ENCODE results near the gene CCL19. TPM values are rescaled to one million over a fixed set of nuclear protein-coding genes. Genes with fewer than 3 reads are reported as not detected.
A peak's percentile ranks its signal among the peaks of the same experiment; 100 is the strongest.

The CCL19 gene
- total RNA-seq, 1 experiment from 2014 or later, result not detected

- Histone ChIP-seq H2AFZ (ENCODE audit: low read depth, low read length, poor library complexity, severe bottlenecking) (no peak overlapping the region), H3K27ac (ENCODE audit: low read depth, low read length) (no peak overlapping the region), H3K79me2 (ENCODE audit: insufficient read depth, low read length) (peaks cover 12% of the 10 kb centered on the region; the same call in 1 of the 2 replicates), H3K4me1 (ENCODE audit: control insufficient read depth in 1 of 2, insufficient read depth in 2 of 2, low read length in 2 of 2) (peaks cover under 1 to 12% of the 10 kb centered on the region in 2 experiments; a peak in 3 of 4 replicates), H4K20me1 (ENCODE audit: insufficient read depth) (no peaks in the 10 kb centered on the region), H3K9ac (ENCODE audit: low read length) (no peak overlapping the region), H3K9me3 (ENCODE audit: control insufficient read depth in 1 of 2, insufficient read depth in 1 of 2, low read depth in 1 of 2, low read length in 2 of 2) (no peaks in the 10 kb centered on the region), H3K27me3 (ENCODE audit: insufficient read depth, low read length) (no peaks in the 10 kb centered on the region), H3K4me2 (ENCODE audit: low read length) (no peak overlapping the region), H3K36me3 (ENCODE audit: control insufficient read depth in 1 of 2, insufficient read depth in 2 of 2, low read length in 2 of 2) (no peaks in the 10 kb centered on the region), H3K4me3 (replicated peaks in 1 of 2; ENCODE audit: low read depth in 1 of 2, low read length in 2 of 2) (no peak overlapping the region), H3K9me2 (ENCODE audit: insufficient read depth) (no peaks in the 10 kb centered on the region)
- DNase-seq (ENCODE audit: low read depth, low spot score) (no peak), ATAC-seq (no peak)
- intact Hi-C loops (cut with micrococcal nuclease), result loop anchor here (10.0 kb wide), 1 partner anchor 315 kb away; the partner anchor contains the start of gene DNAJB5
- ChIA-PET CTCF (no interaction called here), RAD21 (ENCODE audit: low non-redundant PET in 1 of 2, low total read pairs in 2 of 2, uncharacterized antibody in 2 of 2, unreplicated experiment in 2 of 2) (no interaction called here), POLR2A (no interaction called here)
- BruUV-seq (replicated peaks), result no TSS peak
- TF ChIP-seq EZH2phosphoT487 (IDR thresholded peaks at IDR 0.05; ENCODE audit: borderline replicate concordance) (no peak), SP1 (IDR thresholded peaks at IDR 0.05; ENCODE audit: low read depth) (no peak)
These were observed 21.1 kb downstream of the CCL19 start for GRCh38 chr9:34669809-34670562.

- Histone ChIP-seq H3K9ac (ENCODE audit: low read length) (peak overlapping the region; percentile 91), H3K4me3 (replicated peaks in 1 of 2; ENCODE audit: low read depth in 1 of 2, low read length in 2 of 2) (peak overlapping the region; percentile 91), H3K4me1 (ENCODE audit: control insufficient read depth in 1 of 2, insufficient read depth in 2 of 2, low read length in 2 of 2) (peaks cover 10 to 27% of the 10 kb centered on the region in 2 experiments), H3K36me3 (ENCODE audit: control insufficient read depth in 1 of 2, insufficient read depth in 2 of 2, low read length in 2 of 2) (no peaks in the 10 kb centered on the region), H3K9me2 (ENCODE audit: insufficient read depth) (no peaks in the 10 kb centered on the region), H2AFZ (ENCODE audit: low read depth, low read length, poor library complexity, severe bottlenecking) (no peak overlapping the region), H3K9me3 (ENCODE audit: control insufficient read depth in 1 of 2, insufficient read depth in 1 of 2, low read depth in 1 of 2, low read length in 2 of 2) (no peaks in the 10 kb centered on the region), H3K79me2 (ENCODE audit: insufficient read depth, low read length) (peaks cover 12% of the 10 kb centered on the region; the same call in 1 of the 2 replicates), H3K4me2 (ENCODE audit: low read length) (peak overlapping the region; percentile 98), H3K27me3 (ENCODE audit: insufficient read depth, low read length) (no peaks in the 10 kb centered on the region), H4K20me1 (ENCODE audit: insufficient read depth) (no peaks in the 10 kb centered on the region), H3K27ac (ENCODE audit: low read depth, low read length) (peak overlapping the region; percentile 88)
- RAD21 ChIA-PET (ENCODE audit: low non-redundant PET in 1 of 2, low total read pairs in 2 of 2, uncharacterized antibody in 2 of 2, unreplicated experiment in 2 of 2), result no interaction called here
- intact Hi-C loops (cut with micrococcal nuclease), result loop anchor here (2.0 kb wide), 1 partner anchor 53 kb away; the partner anchor contains the start of gene RPP25L
- BruUV-seq (replicated peaks), result TSS peak; percentile 70
- POLR2A ChIA-PET, result interaction anchor here (0.6 to 1.7 kb wide), 6 partner anchors 14 to 881 kb away, joined by 3 to 14 read pairs (median 6); partner anchors contain the start of genes ATOSB, GALT, IL11RA and SIGMAR1
- peak; percentile 83 for ATAC-seq
- peak; percentile 92 for DNase-seq (ENCODE audit: low read depth, low spot score)
- CTCF ChIA-PET, result interaction anchor here (0.7 to 2.3 kb wide), 10 partner anchors 9 to 429 kb away, joined by 3 to 12 read pairs (median 4); partner anchors contain the start of gene GALT
- TF ChIP-seq REST (IDR thresholded peaks at IDR 0.05; ENCODE audit: low read depth), result no peak
- TF ChIP-seq FOSL1 (IDR thresholded peaks at IDR 0.05; ENCODE audit: low read depth), result no peak
- no peak for TF ChIP-seq TCF7L2 (IDR thresholded peaks at IDR 0.05; ENCODE audit: borderline replicate concordance, extremely low read depth, insufficient read depth, insufficient read length)
- TF ChIP-seq SP1 (IDR thresholded peaks at IDR 0.05; ENCODE audit: low read depth), result peak; percentile 70
- no peak for TF ChIP-seq ELF1 (IDR thresholded peaks at IDR 0.05; ENCODE audit: borderline replicate concordance, low read depth)
- TF ChIP-seq ZFX (IDR thresholded peaks at IDR 0.05), result no peak
- no peak for TF ChIP-seq ATF3 (IDR thresholded peaks at IDR 0.05)
- no peak for TF ChIP-seq EZH2 (IDR thresholded peaks at IDR 0.05)
- peak; percentile 95 for TF ChIP-seq EGR1 (IDR thresholded peaks at IDR 0.05; ENCODE audit: low read depth)
- no peak for TF ChIP-seq JUND (IDR thresholded peaks at IDR 0.05)
- TF ChIP-seq POLR2A (IDR thresholded peaks at IDR 0.05; ENCODE audit: borderline replicate concordance, extremely low read depth, insufficient read depth, insufficient read length), result peak; percentile 69
- no peak for TF ChIP-seq MAX (IDR thresholded peaks at IDR 0.05)
- peak; percentile 74 for TF ChIP-seq POLR2AphosphoS5 (IDR thresholded peaks at IDR 0.05; ENCODE audit: low read depth, low read length)
These were observed 25.5 kb downstream of the CCL19 start for GRCh38 chr9:34665381-34666250.

Data from HCT116 (cell line).